GM23248 (cell line): Measurements from ENCODE around the gene IL17RE. TPM values are rescaled to one million over a fixed set of nuclear protein-coding genes. Genes with fewer than 3 reads are reported as not detected.

Experiments used
- DNase-seq: peaks from one replicate; pipeline ENCODE4 v3.0.0-alpha.2; 2015
- H2AFZ ChIP-seq: fragments of 200-600 bp; sonication (generic); 2 replicates; pipeline ENCODE4 v1.6.1; 2016; ENCODE audit warnings: antibody characterized with exemption
- H3F3A ChIP-seq: fragments of 200-600 bp; sonication (generic); 2 replicates; pipeline ENCODE4 v1.6.1; 2016; ENCODE audit warnings: mild to moderate bottlenecking, antibody characterized with exemption, mixed run types; ENCODE audit not compliant: insufficient read depth
- H3K27ac ChIP-seq: fragments of 200-600 bp; sonication (generic); 2 replicates; pipeline ENCODE4 v1.5.1; 2016; ENCODE audit warnings: mild to moderate bottlenecking
- H3K27me3 ChIP-seq: fragments of 200-600 bp; sonication (generic); replicated peaks from 2 replicates; pipeline ENCODE4 v1.6.1; 2016; ENCODE audit warnings: mild to moderate bottlenecking; ENCODE audit not compliant: insufficient read depth
- H3K36me3 ChIP-seq: fragments of 200-600 bp; sonication (generic); 2 replicates; pipeline ENCODE4 v1.6.1; 2016; ENCODE audit warnings: low read depth, mild to moderate bottlenecking
- H3K4me1 ChIP-seq: fragments of 200-600 bp; sonication (generic); 2 replicates; pipeline ENCODE4 v1.6.1; 2016; ENCODE audit warnings: mild to moderate bottlenecking; ENCODE audit not compliant: insufficient read depth
- H3K4me2 ChIP-seq: fragments of 200-600 bp; sonication (generic); one replicate; pipeline ENCODE4 v1.6.1; 2016; ENCODE audit warnings: mild to moderate bottlenecking; ENCODE audit not compliant: unreplicated experiment
- H3K4me3 ChIP-seq: fragments of 200-600 bp; sonication (generic); 2 replicates; pipeline ENCODE4 v1.5.1; 2016; ENCODE audit warnings: mild to moderate bottlenecking
- H3K79me2 ChIP-seq: fragments of 200-600 bp; sonication (generic); 2 replicates; pipeline ENCODE4 v1.6.1; 2016; ENCODE audit warnings: mild to moderate bottlenecking; ENCODE audit not compliant: insufficient read depth
- H3K9ac ChIP-seq: fragments of 200-600 bp; sonication (generic); 2 replicates; pipeline ENCODE4 v1.6.1; 2016; ENCODE audit warnings: mild to moderate bottlenecking
- H3K9me2 ChIP-seq: fragments of 200-600 bp; sonication (generic); 2 replicates; pipeline ENCODE4 v1.6.1; 2016; ENCODE audit warnings: mixed run types, mild to moderate bottlenecking, moderate library complexity; ENCODE audit not compliant: insufficient read depth
- H3K9me3 ChIP-seq: fragments of 200-600 bp; sonication (generic); one replicate; pipeline ENCODE4 v1.6.1; 2017; ENCODE audit warnings: low read depth
- H4K20me1 ChIP-seq: fragments of 200-600 bp; sonication (generic); 2 replicates; pipeline ENCODE4 v1.6.0; 2016; ENCODE audit not compliant: insufficient read depth
- EZH2 ChIP-seq: fragments of 200-600 bp; sonication (generic); IDR thresholded peaks from 2 replicates; pipeline ENCODE4 v1.6.1; 2018; ENCODE audit warnings: antibody characterized with exemption, mild to moderate bottlenecking; ENCODE audit not compliant: insufficient read depth, poor library complexity, severe bottlenecking
- EZH2phosphoT487 ChIP-seq: fragments of 200-600 bp; sonication (generic); IDR thresholded peaks from 2 replicates; pipeline ENCODE4 v1.6.1; 2018; ENCODE audit warnings: antibody characterized with exemption, moderate library complexity, mild to moderate bottlenecking, low read depth; ENCODE audit not compliant: insufficient read depth
- WGBS, 2 experiments: methylation state at CpG; one replicate each; pipeline ENCODE4 v1.1.6; 2015 to 2017; ENCODE audit warnings: low lambda C conversion rate in 2 of 2, low coverage in 1 of 2; ENCODE audit errors: missing lambda C conversion rate in 2 of 2; 5-methylcytosine and 5-hydroxymethylcytosine counted together
- in situ Hi-C: fragments of 300-500 bp; cut with MboI; formaldehyde crosslinking; loops from 2 replicates; pipeline ENCODE4 v1.15.0; 2020
- polyA plus RNA-seq: library from polyadenylated mRNA; unstranded; fragments of >200 nt; fragmentation: Nextera tagmentation; extraction: Ambion mirVana; gene quantifications from 2 replicates; pipeline ENCODE4 v1.2.1, GENCODE V29; 2016
- total RNA-seq: library from RNA; depleted of rRNA; stranded (reverse); fragments of >200 nt; shearing (Covaris generic); gene quantifications from 2 replicates; pipeline ENCODE4 v1.2.3, GENCODE V29; 2014

IL17RE gene
- total and polyA plus RNA-seq, 2 experiments from 2014 or later: 0.24 to 5.5 TPM

DNA sequence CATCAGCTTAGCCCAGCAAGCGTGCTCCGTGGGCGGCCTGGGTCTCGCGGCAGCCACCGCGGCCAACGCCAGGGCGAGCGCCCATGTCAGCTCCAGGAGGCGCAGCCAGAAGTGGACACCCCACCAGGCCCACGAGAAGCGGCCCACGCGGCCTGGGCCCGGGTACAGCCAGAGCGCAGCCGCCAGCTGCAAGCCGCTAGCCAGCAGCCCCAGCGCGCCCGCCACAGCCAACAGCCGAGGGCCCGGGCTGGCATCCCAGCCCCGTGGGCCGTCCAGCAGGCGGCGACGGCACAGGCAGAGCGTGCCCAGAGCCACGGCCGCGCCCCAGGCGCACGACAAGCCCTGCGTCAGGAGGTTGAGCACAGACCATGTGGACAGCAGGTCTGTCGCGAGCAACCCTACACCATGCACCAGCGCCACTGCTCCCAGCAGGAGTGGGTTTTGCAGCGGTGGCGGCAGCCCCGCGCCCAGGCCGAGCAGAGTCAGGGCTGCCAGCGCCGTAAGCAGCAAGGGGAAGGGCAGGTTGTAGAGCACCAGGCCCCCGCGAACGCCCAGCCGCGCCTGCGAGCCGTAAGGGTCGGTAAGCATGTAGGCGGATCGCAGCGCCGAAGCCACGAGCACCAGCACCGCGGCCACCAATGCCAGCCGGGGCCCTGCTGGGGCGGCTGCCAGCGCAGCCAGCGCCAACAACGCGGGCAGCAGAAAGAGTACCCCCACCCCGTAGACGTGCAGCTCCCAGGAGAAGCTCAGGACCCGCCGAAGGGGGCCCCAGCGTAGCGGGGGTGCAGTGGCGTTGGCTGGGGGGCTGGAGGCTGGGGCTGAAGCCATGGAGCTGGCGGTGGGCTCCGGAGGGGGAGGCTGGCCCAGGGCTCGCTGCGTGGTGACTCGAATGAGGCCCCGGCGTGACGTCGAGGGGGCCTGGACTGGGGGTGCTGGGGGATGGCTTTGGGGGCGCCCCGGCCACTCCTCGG is 44.7 kb downstream of the IL17RE start:
- Histone ChIP-seq H3K9me2 (no peaks in the 10 kb centered on the region), H4K20me1 (no peaks in the 10 kb centered on the region), H3K36me3 (no peaks in the 10 kb centered on the region), H3K79me2 (no peaks in the 10 kb centered on the region), H3F3A (no peaks in the 10 kb centered on the region; the same call in 1 of the 2 replicates), H3K27me3 (no peaks in the 10 kb centered on the region), H3K4me1 (no peaks in the 10 kb centered on the region), H3K27ac (peak overlapping the region; percentile 34), H3K9me3 (no peaks in the 10 kb centered on the region), H2AFZ (peak overlapping the region; percentile 73), H3K4me2 (peak overlapping the region; percentile 87), H3K9ac (peak overlapping the region; percentile 71), H3K4me3 (peak overlapping the region; percentile 67)
- TF ChIP-seq EZH2 (no peak), EZH2phosphoT487 (no peak)
- WGBS, 2 experiments: 5 to 16% methylated on average over 74 of the region's 86 CpGs
- in situ Hi-C loops: no loop called here
- peak; percentile 92 for DNase-seq

DNA sequence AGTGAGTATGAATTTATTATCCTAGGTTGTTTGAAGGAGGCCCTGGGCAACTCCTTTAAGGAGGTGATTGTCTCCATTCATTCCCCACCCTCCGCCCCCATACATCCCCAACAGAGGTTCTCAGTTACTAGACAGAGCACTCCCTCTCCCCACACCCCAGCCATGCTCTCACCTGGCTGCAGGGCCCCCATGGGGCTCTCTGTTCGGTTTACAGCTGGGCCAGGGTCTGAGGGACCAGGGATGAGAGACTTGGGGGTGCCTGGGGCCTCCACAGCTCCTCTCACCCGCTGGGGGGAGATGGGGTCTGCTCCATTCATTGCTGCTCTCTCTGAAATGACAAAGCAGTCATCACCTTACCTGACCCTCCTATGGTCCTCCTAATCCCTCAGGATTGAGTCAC is 45.9 kb downstream of the IL17RE start:
- DNase-seq: no peak
- WGBS, 2 experiments: 79 to 87% methylated on average over 3 of the region's 3 CpGs
- no peak overlapping the region for H3K4me3 ChIP-seq
- H3K9ac ChIP-seq: no peak overlapping the region
- no peaks in the 10 kb centered on the region for H3K9me2 ChIP-seq
- no peaks in the 10 kb centered on the region for H3K27me3 ChIP-seq
- no peak overlapping the region for H2AFZ ChIP-seq
- no peaks in the 10 kb centered on the region for H3K4me1 ChIP-seq
- no peaks in the 10 kb centered on the region; the same call in 1 of the 2 replicates for H3F3A ChIP-seq
- TF ChIP-seq EZH2phosphoT487 (no peak), EZH2 (no peak)
- H4K20me1 ChIP-seq: no peaks in the 10 kb centered on the region
- no peaks in the 10 kb centered on the region for H3K9me3 ChIP-seq
- no peaks in the 10 kb centered on the region for H3K36me3 ChIP-seq
- H3K4me2 ChIP-seq: no peak overlapping the region
- H3K79me2 ChIP-seq: no peaks in the 10 kb centered on the region
- in situ Hi-C loops: no loop called here
- no peak overlapping the region for H3K27ac ChIP-seq

DNA sequence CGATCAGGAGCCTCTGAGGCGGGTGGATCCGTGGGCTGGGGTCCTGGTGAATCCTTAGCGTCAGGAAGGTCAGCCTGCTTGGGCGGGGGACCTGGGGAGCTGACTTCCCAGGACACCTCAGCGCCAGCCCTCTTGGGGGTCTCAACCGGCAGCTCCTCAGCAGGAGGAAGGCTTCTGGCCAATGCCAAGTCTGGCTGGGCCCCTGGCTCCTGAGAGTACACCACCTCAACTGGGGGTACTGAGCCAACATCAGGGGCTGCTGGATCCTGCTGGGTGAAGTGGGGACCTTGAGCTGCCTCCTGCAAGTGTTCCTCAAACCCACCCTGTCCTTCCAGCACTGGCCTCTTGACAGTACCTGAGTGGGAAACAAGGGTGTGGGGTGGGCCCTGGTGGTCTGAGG is 46.5 kb downstream of the IL17RE start:
- H3K4me1 ChIP-seq: no peaks in the 10 kb centered on the region
- H3K27ac ChIP-seq: no peak overlapping the region
- in situ Hi-C loops: no loop called here
- no peaks in the 10 kb centered on the region for H3K9me3 ChIP-seq
- H4K20me1 ChIP-seq: no peaks in the 10 kb centered on the region
- H3K27me3 ChIP-seq: no peaks in the 10 kb centered on the region
- no peak overlapping the region for H2AFZ ChIP-seq
- no peak overlapping the region for H3K9ac ChIP-seq
- H3K79me2 ChIP-seq: no peaks in the 10 kb centered on the region
- H3K36me3 ChIP-seq: no peaks in the 10 kb centered on the region
- H3K4me3 ChIP-seq: no peak overlapping the region
- TF ChIP-seq EZH2 (no peak), EZH2phosphoT487 (no peak)
- no peak for DNase-seq
- no peaks in the 10 kb centered on the region; the same call in 1 of the 2 replicates for H3F3A ChIP-seq
- 91 to 96% methylated on average over 6 to 7 of the region's 7 CpGs for WGBS, 2 experiments
- no peaks in the 10 kb centered on the region for H3K9me2 ChIP-seq
- H3K4me2 ChIP-seq: no peak overlapping the region

DNA sequence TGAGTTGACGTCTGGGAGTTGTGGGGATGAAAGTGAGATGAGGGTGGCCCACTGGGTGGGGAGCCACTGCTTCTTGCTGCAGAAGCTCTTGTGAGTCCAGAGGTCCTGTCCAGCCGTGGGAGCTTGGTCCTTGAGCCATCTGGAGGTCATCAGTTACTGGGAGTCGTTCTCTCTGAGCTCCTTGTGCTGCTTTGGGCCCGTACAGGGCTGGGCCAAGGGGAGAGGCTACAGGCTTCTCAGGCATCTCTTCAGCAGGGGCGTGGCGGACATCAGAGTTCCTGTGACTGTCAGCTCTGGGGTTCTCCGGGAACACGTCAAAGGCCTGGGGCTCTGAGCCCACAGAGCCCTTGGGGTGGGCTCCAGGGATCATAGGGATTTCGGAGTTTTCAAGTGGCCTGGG is 47.0 kb downstream of the IL17RE start:
- no peak overlapping the region for H3K4me3 ChIP-seq
- TF ChIP-seq EZH2phosphoT487 (no peak), EZH2 (no peak)
- no peaks in the 10 kb centered on the region for H3K9me3 ChIP-seq
- no peak for DNase-seq
- H3K9me2 ChIP-seq: no peaks in the 10 kb centered on the region
- no peak overlapping the region for H3K9ac ChIP-seq
- H3K4me1 ChIP-seq: no peaks in the 10 kb centered on the region
- H3K27me3 ChIP-seq: no peaks in the 10 kb centered on the region
- H3K36me3 ChIP-seq: no peaks in the 10 kb centered on the region
- in situ Hi-C loops: no loop called here
- no peaks in the 10 kb centered on the region for H4K20me1 ChIP-seq
- WGBS, 2 experiments: 77 to 81% methylated on average over 9 of the region's 9 CpGs
- no peak overlapping the region for H3K4me2 ChIP-seq
- no peak overlapping the region for H2AFZ ChIP-seq
- H3F3A ChIP-seq: no peaks in the 10 kb centered on the region; the same call in 1 of the 2 replicates
- H3K27ac ChIP-seq: no peak overlapping the region
- no peaks in the 10 kb centered on the region for H3K79me2 ChIP-seq
